ENCODE results near the gene POLR3A. TPM values are rescaled to one million over a fixed set of nuclear protein-coding genes. Genes with fewer than 3 reads are reported as not detected.

The POLR3A gene
- total RNA-seq, 1 donor from 2014 or later: 14.2 TPM

DNA sequence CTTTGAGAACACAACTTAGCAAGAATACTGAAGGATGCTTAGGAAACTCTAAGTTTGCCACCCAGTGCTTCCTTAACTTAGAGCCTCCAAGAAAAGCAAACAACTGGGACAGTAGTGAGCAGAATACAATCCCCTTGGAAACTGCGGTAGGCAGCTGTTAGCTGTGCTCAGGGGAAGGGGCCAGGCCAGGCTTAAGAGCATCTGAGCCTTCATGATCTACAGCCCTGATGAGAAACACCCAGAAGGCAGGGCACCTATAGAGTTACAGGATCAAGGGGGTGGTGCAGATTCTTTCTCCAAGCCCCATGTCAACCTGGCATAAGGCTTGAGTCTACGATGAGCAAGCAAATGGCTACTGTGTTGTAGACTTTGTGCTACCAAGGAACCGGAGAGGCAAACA is 51.4 kb downstream of the POLR3A start:
- no peak for DNase-seq

DNA sequence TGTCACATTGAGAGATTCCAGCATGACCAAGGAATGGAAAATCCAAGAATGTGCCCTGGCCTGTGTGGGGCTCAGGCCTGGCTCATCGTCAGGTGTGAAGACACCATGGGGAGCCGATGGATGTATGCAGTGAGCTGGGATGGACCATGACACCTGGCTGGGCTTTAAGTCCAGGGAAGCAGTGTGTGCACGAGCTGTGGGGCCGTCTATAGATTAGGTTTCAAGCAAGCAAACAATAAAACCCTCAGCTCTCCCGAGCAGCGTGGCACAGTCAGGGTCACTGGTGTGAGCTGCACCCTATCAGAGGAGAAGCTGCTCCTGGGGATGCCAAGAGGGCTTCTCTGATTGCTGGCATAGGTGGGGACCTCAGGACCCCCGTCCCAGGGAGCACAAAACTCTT is 52.3 kb downstream of the POLR3A start:
- no peak for DNase-seq

DNA sequence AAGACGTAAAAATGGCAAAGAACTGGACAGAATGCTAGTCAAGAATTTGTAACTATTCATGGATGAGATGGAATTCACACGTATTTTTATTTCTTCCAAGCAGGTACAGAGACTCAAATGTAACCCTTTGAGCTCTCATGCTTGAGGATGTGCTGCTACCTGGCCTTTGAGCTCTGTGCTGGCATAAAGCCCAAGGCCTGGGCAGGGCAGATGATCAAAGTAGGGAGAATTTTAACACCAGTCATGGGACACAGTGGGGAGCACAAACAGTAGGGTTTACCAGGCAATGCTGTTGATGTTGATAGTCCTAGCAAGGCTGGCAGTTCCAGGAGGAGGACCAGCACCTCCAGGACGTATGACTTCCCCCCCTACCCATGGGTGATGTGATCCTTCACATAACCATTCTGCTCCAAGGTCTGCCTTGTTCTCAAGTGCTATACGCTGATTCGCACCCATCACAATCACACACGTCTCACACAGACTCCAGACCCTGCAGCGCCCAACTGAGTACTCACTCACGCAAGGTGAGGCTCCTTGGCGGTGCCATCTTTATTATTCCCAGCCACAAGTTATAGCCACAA is 54.1 kb downstream of the POLR3A start:
- DNase-seq: no peak

DNA sequence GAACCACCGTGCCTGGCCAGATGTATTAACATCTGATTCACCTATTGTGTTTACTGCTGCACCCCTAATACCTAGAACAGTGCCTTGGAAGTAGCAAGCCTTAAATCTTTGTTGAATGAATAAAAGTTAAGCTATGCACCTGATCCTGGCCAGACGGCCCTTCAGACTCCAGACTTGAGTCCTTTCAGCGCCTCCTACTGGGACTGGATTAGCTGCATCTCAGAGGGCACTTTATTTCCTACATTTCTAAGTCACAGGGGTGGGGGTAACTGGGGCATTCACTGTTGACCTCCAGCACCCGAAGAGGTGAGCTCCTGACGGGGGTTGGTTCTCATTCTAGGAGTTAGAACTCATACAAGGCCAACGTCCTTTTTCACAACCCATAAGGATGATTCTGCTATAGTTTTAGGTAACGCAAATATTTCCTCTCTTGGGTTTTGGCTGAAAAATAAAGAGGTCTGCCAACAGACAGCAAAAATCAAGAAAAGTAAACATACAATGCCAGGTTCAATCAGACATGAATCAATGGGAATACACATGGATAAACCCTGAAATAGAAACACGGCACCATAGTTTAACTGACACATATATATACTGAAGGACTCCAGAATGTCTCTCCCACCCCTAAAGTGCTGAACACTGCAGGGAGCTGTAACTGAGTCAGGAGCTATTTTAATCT is 54.8 kb downstream of the POLR3A start:
- no peak for DNase-seq

DNA sequence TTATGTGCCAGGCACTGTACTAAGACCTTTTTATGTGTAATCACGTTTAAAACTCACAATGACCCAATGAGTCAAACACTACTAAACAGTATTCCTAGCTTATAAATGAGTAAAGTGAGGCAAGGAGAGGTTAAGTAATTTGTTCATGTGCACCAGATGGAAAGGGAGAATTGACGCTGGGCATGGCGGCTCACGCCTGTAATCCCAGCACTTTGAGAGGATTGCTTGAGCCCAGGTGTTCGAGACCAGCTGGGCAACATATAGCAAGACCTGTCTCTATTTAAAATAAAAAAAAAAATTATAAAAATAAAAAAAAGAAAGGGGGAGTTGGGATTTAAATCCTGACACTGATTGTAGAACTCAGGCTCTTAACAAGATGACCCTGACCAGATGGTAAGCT is 56.0 kb downstream of the POLR3A start:
- no peak for DNase-seq

DNA sequence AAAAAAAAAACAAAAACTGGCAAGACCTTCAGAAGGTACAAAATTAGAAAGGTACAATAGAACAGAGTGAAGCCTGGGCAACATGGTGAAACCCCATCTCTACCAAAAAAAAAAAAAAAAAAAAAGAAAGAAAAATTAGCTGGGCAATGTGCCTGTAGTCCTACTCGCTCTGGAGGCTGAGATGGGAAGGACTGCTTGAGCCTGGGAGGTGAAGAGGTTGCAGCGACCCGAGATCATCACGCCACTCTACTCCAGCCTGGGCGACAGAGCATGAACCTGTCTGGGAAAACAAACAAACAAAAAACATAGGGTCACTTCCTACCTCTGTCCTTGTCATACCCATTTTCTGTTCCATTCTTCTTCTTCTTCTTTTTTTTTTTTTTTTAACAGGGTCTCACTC is 57.2 kb downstream of the POLR3A start:
- no peak for DNase-seq

DNA sequence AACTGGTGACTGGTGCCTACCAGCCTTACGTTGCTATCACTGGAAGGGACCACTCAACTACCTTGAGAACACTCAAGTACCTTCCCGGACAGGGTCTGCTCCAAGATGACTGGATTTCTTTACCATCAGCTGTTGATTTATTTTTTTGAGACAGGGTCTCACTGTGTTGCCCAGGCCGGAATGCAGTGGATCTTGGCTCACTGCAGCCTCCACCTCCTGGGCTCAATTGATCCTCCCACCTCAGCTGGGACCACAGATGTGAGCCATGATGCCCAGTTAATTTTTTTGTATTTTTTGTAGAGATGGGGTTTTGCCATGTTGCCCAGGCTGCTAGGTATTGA is 57.5 kb downstream of the POLR3A start:
- DNase-seq: no peak

DNA sequence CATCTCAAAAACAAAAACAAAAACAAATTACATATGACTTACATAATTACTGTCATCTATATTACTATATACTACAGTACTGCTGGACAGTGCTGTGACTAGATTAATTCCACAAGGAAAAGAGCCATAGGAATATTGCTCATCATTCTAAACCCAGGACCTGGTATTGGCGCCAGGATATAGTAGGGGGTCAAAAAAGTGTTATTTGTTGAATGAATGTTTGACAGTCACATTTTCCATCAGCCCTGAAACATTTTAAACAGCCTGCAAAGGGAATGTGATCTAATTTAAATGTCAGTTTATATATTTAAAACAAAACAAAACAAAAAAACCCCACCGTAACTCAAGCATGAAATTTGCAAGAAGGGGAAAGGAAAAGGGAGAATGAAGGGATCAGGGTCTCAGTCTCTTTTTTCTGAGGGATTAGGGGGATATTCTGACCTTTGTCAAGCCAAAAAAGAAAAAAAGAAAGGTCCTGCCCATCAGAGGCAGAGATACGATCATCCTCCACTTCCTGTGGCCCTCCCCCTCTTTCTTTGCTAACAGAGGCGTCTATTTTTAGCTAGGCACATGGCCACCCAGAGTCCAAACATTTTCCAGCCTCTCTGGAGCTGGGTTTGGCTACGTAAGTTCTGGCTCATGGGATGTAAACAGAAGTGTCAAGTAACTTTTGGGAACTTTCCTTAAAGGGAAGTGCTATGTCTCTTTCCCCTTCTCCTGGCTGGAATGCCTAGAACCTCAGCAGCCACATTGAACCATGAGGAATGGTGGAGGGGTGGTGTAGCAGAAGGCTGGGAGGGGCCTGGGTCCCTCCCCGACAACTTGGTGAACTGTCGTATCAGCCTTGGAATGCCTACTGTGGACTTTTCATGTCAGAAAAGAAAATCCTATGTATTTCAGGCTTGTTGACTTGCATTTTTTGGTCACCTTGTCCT is 58.2 kb downstream of the POLR3A start:
- DNase-seq: peak; percentile 87

DNA sequence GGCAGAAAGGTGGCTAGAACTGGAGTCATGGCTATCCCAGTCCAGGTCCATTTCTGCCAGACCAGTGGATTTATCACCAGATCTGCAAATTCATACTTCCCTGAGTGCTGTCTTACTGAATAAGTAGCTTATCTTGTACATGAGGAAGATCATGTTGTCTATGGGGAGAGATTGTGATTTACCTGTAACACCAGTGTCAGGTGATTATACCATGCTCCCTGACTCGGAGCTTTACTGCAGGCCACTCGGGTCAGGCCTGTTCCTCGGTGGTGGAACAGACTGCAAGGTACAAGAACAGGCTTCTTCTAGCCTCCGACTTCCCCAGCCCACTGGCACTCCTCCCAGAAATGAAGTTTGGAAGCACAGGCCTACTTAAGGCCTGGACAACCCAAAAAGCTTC is 60.2 kb downstream of the POLR3A start:
- no peak for DNase-seq

DNA sequence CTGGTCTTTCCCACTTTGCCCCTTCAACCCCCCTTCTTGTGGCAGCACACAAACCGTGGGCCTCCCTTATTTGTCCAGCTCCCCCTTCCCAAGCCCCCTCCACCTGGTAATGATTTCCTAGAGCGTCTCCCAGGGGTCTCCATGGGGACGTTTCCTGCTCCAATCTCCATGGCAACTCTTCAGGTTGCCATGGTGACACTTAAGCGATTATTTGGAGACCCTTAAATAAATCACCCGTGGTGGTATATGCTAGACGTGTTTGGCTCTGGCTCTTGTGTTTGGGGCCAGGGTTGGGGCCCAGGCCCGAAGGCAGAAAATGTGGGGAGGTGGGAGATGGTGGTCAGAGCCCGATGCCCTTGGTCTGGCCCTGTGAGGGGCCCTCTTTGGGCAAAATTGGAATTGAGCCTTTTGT is 61.7 kb downstream of the POLR3A start:
- peak; percentile 31 for DNase-seq

DNA sequence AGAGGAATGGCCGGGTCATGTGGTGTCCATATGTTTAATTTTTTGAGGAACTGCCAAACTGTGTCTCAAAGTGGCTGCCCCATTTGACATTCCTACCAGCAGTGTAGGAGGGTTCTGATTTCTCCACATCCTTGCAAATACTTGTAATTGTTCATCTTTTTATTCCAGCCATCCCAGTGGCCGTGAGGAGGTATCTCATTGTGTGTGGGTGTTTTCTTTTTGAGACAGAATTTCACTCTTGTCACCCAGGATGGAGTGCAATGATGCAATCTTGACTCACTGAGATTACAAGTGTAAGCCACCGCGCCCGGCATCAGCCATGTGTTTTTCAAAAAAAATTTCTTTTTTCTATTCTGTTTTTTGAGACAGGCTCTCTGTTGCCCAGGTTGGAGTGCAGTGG is 64.0 kb downstream of the POLR3A start:
- DNase-seq: peak; percentile 75

DNA sequence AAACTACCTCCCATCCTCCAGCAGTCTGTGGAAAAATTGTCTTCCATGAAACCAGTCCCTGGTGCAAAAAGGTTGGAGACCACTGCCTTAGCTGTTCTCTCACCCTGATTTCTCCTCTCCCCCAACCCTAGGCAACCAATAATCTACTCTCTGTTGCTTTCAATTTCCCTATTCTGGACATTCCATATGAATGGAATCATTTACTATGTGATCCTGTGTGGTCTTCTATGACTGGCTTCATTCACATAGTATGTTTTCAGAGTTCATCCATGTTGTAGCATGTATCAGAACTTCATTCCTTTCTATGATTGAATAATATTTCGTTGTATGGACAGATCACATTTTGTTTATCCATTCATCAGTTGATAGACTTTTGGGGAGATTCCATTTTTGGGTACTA is 64.5 kb downstream of the POLR3A start:
- DNase-seq: peak; percentile 38

DNA sequence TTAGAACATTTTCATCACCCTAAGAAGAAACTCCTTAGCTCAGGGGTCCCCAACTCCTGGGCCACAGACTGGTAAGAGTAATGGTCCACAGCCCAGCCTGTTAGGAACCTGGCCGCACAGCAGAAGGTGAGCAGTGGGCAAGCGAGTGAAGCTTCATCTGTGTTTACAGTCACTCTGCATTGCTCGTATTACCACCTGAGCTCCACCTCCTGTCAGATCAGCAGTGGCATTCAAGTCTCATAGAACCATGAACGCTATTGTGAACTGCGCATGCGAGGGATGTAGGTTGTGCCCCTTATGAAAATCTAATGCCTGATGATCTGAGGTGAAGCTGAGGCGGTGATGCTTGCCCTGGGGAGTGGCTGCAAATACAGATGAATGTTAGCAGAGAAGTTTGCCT is 65.4 kb downstream of the POLR3A start:
- DNase-seq: no peak

DNA sequence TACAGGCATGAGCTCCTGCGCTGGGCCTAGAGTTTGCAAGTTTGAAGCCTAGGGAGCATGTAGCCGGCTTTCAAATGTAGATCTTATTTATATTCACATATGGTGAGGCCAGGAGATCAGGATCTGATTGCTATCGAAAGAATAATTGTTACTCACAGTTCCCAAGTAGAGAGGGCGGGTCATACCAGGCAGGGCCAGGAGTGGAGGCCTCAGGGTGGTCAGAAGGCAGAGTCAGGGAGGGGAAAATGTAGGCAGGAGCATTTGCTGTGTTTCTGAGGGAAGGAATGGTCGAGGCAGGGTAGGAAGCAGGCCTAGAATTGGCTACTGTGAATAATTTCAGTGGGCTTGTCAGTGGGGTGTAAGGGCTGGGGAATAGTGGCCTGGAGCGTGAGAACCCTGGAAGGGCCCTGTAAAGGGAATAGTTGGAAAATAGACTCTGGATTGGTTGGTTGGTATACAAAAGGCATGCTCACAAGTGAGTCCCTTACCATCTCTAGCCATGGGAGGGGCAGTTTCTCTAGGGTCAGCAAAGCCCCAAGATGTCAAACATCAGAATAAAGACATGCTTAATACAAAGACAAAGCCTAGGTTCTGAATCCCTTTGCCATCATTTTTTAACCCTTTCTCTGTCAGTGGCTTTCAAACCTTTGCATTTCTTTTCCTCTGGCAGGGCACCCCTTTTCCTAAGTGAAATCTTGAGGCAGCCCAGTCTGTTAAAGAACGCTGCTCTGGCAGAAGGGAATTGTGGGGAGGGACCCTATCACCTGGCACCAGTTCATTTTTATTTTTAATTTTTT is 66.8 kb downstream of the POLR3A start:
- no peak for DNase-seq

DNA sequence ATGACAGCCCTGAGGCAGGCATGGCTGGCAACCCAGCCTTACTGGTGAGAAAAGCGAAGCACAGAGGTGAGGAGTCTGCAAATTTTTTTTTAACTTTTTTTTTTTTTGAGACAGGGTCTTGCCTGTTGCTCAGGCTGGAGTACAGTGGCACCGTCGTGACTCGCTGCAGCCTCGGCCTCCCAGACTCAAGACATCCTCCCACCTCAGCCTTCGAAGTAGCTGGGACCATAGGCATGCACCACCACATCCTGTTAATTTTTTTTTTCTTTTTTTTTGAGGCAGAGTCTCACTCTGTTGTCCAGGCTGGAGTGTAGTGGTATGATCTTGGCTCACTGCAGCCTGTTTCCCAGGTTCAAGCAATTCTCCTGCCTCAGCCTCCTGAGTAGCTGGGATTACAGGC is 67.6 kb downstream of the POLR3A start:
- no peak for DNase-seq

DNA sequence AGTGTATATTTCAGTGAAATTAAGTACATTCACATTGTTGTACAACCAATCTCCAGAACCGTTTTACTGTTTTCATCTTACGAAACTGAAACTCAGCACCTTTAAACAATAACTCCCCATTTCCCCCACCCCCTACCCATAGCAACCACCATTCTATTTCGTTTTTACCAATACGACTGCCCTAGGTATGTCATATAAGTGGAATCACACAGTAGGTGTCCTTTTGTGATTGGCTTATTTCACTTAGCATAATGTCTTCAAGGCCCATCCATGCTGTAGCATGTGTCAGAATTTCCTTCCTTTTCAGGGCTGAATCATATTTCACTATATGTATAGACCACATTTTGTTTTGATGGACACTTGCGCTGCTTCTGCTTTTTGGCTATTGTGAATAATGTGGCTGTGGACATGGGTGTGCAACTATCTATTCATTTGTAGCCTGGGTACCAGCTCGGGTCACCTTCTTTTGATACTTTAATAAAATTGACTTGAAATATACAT is 68.4 kb downstream of the POLR3A start:
- no peak for DNase-seq

DNA sequence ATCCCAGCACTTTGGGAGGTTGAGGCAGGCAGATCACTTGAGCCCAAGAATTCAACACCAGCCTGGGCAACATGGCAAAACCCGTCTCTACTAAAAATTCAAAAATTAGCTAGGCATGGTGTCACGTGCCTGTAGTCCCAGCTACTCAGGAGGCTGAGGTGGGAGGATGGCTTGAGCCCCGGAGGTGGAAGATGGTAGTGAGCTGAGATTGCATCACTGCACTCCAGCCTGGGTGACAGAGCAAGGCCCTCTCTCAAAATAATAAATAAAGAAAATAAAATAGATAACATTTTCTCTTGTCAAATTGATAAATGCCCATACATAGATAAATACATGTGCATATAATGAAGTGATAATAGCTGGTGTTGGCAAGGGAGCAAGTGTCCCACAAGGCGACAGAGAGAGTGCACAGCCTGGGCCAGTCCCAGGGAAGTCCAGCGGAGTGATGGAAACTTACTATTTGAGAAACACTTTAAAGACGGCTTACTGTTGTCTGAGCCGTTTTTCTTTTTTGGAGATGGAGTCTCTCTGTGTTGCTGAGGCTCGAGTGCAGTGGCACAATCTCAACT is 69.3 kb downstream of the POLR3A start:
- no peak for DNase-seq

DNA sequence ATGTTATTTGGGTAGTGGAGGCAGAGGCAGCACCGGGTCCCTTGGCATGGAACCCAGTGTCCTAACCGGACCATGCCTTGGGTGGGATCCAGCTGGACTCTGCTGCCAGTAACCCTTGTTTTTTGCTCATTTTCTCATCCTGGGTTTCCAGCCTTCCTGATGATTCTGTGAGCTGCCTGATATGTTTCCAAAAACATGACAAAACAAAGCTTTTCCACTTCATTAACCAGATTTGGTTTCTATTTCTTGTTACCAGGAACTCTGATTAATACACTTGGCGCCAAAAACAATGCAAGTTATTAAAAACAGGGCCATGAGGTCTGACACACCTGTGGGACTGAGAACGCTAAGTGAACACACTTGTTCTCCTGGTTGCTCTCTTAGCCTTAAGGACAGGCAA is 69.9 kb downstream of the POLR3A start:
- no peak for DNase-seq

DNA sequence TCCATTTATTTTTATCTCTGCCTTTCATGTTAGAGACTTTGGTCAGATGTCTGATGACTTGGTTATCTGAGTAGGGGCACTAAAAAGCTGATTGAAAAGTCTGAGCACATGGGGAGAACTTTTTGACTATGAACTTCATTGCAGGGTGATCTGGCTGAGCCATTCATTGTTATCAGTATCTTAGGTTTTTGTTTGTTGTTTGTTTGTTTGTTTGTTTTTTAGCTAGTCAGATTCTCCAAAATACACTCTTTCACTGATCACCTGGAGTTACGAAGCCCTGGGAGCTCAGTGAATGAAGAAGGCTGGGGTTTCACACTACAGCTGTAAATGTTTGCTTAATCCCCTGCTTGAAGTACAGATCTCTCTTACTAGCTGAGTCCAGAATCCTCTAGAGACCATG is 74.2 kb downstream of the POLR3A start:
- DNase-seq: no peak

DNA sequence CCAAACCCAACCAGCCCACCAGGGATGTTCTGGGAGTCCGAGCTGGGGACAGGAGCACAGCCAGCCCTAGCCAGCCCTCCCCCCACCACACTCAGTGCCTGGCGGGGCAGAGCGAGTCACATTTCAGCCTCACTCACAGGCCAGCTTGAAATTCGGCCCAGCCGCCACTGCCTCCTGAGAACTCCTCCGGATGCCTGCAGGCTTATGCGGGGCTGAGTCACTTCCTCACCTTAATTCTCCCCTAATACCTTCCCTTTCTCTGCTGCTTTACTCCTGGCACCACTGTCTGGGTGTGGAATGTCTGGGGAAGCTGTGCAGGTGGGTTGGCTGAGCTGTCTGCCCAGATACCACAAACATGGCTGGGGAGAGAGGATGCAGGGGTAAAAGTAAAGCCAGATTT is 80.1 kb downstream of the POLR3A start:
- no peak for DNase-seq

DNA sequence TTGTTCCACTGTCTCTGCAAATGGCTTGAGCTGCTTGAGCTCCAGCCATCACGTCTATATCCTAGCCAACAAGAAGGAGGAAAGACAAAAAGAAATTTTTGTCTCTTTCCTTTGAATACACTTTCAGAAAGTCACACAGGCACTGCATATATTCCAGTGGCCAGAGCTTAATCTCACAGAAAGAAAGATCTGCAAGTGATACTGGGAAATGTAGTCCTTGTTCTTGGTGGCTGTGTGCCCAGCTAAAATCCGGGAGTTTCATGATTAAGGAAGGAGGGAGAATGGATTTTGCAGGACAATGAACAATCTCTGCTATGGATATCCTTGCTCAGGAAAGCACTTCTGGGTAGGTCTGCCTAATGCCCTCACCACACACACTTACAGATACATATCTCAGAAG is 83.2 kb downstream of the POLR3A start:
- DNase-seq: no peak

DNA sequence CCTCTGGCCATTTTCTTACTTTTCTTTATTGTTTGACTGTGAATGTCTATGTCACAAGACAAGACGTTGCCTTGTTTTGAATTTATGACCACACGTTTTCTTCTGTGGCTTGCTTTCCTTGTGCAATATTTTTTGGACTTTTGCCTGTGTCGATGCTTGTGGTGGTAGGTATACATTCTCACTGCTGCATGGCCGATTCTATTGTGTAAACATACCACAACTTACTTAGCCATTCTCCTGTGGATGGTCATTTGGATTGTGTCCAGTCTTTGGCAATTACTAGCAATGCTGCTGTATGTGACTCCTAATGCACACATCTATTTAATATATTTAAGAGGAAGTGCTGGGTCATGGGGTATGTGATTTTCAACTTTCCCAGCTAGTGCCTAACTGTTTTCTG is 84.8 kb downstream of the POLR3A start:
- no peak for DNase-seq

Data from skin of body (tissue), 2 donors.